ENCODE measurements around the gene NBEAL2. TPM values are rescaled to one million over a fixed set of nuclear protein-coding genes. Genes with fewer than 3 reads are reported as not detected.

NBEAL2 gene
- total RNA-seq, 2 donors from 2014 or later, result 140 to 169 TPM

GRCh38 chr3:46939578-46940445 is 39.7 kb upstream of the NBEAL2 start:
- ATAC-seq (replicated peaks), result no peak

GRCh38 chr3:46942076-46942475 is 37.4 kb upstream of the NBEAL2 start:
- H3K4me1 Mint-ChIP-seq, result peaks cover 54% of the 10 kb centered on the region
- peaks cover 86% of the 10 kb centered on the region for H3K36me3 Mint-ChIP-seq (ENCODE audit: low read depth)
- peak overlapping the region; percentile 25 for H3K4me3 Mint-ChIP-seq
- peak overlapping the region; percentile 82 for H3K27ac Mint-ChIP-seq
- no peak for ATAC-seq (replicated peaks)
- no peaks in the 10 kb centered on the region for H3K9me3 Mint-ChIP-seq
- no peaks in the 10 kb centered on the region for H3K27me3 Mint-ChIP-seq

More at GRCh38 chr3:46939578-46940445, 39.7 kb upstream of the NBEAL2 start:
- Mint-ChIP-seq H3K4me1 (peaks cover 43% of the 10 kb centered on the region), H3K9me3 (no peaks in the 10 kb centered on the region), H3K27ac (peak overlapping the region; percentile 77), H3K36me3 (ENCODE audit: low read depth) (peaks cover 87% of the 10 kb centered on the region), H3K4me3 (no peak overlapping the region), H3K27me3 (no peaks in the 10 kb centered on the region)

DNA sequence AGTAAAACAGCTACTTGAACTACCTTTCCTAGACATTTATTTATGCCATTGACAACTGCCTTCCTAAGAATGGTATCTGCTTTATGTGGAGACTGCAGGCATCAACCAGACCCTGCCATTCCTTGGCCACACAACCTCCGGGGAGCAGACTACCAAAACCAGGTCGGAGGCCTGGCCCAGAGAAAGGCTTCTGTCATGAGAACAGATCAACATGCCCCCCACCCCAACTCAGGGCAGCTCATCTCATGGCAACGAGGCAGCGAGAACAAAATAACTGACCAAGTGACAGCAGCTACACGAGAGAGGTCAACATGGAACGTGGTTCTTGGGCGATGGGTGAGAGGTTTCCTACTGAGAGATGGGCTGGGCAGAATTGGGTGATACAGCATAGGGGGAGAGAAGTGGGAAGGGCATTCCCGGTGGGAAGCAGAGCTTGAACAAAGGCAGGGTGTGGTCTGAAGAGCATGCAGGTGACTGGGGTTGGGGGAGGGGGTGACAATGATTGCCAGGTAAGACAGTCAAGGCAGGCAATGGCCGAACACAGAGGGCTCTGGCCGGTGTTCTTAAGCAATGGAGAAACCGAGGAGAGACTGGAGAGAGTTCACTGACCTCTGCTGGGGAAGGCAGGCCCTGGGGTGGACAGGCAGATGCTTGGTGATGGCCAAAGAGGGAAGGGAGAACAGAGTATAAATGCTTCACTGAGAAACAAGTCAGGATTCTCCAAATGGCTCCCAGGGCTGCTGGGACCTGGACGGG is 36.8 kb upstream of the NBEAL2 start:
- Mint-ChIP-seq H3K27me3 (no peaks in the 10 kb centered on the region), H3K4me3 (peak overlapping the region; percentile 25), H3K36me3 (ENCODE audit: low read depth) (peaks cover 86% of the 10 kb centered on the region), H3K9me3 (no peaks in the 10 kb centered on the region), H3K4me1 (peaks cover 59% of the 10 kb centered on the region), H3K27ac (peak overlapping the region; percentile 82)
- no peak for ATAC-seq (replicated peaks)

DNA sequence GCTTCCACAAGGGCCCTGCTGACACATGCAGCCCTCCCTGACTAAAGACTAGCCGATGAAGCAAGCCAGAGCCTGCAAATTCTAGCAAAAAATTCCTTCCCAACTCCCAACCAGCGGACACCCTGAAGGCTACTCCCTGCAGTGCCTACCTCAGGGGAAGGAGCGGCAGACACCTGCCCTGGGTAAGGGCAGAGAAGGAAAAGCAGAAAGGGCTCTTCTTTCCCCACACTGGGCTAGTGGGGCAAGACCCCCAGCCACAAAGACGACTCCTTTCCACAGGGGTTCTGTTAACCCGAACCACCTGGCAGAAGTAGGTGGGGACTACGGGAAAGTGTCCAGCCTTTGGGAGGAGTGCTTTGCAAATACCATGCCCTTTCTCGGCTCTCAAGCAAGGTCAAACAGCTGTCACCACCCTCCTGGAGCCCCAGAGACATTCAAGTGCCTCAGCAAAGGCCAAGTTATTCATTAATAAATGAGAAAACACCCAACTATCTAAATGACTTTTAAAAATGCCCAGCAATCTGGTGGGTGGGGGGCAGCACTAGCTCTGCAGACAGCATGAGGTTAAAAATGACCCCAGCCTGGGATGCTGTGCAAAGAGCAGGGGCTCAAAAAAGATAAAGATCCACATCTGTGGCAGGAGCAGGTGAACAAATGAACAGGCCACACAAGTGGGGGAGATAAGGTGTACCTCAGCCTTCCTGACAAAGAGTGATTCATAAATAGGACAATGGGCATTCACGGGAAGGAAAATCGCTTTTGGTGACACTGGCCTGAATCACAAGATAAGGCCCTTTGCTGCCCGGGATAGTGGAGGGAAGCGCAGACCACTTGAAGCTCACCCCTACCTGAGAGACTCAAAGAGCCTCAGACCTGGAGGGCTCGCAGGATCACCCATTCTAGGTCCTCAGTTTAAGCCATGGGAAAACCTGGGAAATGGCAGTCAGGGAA is 36.0 kb upstream of the NBEAL2 start:
- H3K36me3 Mint-ChIP-seq (ENCODE audit: low read depth), result peaks cover 81% of the 10 kb centered on the region
- H3K27ac Mint-ChIP-seq, result peak overlapping the region; percentile 94

DNA sequence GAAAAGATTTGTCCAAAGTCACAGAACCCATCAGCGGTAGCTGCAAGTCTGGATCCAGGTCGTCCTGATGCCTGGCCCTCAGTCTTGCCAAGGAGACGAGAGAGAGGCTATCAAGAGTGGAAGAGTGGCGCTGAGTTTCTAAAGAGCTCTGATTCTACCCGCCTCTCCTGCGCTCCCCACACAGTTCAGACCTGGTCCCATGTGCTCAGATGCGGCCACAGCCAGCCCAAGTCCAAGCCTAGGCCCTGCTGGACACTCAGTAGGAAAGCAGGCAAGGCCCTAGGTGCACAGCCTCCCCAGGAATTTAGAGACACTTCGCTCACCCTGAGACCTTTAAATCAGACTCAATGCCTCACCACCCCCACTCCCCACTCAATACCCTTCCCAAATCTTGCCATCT is 35.3 kb upstream of the NBEAL2 start:
- peaks cover 63% of the 10 kb centered on the region for H3K4me1 Mint-ChIP-seq
- no peaks in the 10 kb centered on the region for H3K27me3 Mint-ChIP-seq
- no peak overlapping the region for H3K4me3 Mint-ChIP-seq
- no peaks in the 10 kb centered on the region for H3K9me3 Mint-ChIP-seq
- peaks cover 74% of the 10 kb centered on the region for H3K36me3 Mint-ChIP-seq (ENCODE audit: low read depth)
- H3K27ac Mint-ChIP-seq, result peak overlapping the region; percentile 94
- ATAC-seq (replicated peaks), result no peak

More for the DNA sequence above, 36.0 kb upstream of the NBEAL2 start:
- H3K9me3 Mint-ChIP-seq, result no peaks in the 10 kb centered on the region
- H3K27me3 Mint-ChIP-seq, result no peaks in the 10 kb centered on the region
- no peak overlapping the region for H3K4me3 Mint-ChIP-seq
- ATAC-seq (replicated peaks), result no peak
- peaks cover 62% of the 10 kb centered on the region for H3K4me1 Mint-ChIP-seq

DNA sequence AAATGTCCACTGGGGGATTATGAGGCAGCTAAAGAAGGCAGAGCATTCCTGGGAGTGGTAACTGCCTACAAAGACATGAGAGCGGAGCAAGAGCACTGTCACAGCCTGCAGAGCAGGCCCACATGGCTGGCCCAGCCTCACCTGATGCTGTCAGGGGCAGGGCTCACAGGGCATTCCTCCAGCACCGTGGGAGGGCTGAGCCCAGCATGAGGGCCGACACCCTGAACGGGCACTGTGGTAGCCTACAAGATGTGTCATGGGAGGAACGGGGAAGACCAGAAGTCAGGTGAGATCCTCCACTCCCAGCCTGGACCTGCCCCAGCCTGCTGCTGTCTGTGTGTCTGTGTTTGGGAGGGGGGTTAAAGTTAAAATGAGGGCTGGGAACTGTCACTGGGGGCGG is 33.0 kb upstream of the NBEAL2 start:
- Mint-ChIP-seq H3K4me3 (peak overlapping the region; percentile 78), H3K9me3 (no peaks in the 10 kb centered on the region), H3K36me3 (ENCODE audit: low read depth) (peaks cover 52% of the 10 kb centered on the region), H3K4me1 (peaks cover 61% of the 10 kb centered on the region), H3K27ac (peak overlapping the region; percentile 94), H3K27me3 (no peaks in the 10 kb centered on the region)
- no peak for ATAC-seq (replicated peaks)

GRCh38 chr3:46946856-46947545 is 32.5 kb upstream of the NBEAL2 start:
- Mint-ChIP-seq H3K4me1 (peaks cover 64% of the 10 kb centered on the region), H3K27me3 (no peaks in the 10 kb centered on the region), H3K36me3 (ENCODE audit: low read depth) (peaks cover 47% of the 10 kb centered on the region), H3K27ac (peak overlapping the region; percentile 94), H3K4me3 (peak overlapping the region; percentile 78), H3K9me3 (no peaks in the 10 kb centered on the region)
- ATAC-seq (replicated peaks), result peak; percentile 69

- Mint-ChIP-seq H3K9me3 (no peaks in the 10 kb centered on the region), H3K36me3 (ENCODE audit: low read depth) (peaks cover 41% of the 10 kb centered on the region), H3K27ac (peak overlapping the region; percentile 94), H3K27me3 (no peaks in the 10 kb centered on the region), H3K4me3 (peak overlapping the region; percentile 78), H3K4me1 (peaks cover 67% of the 10 kb centered on the region)
- ATAC-seq (replicated peaks), result peak; percentile 55
Observed at GRCh38 chr3:46947546-46947901, 31.9 kb upstream of the NBEAL2 start.

- Mint-ChIP-seq H3K4me1 (peaks cover 72% of the 10 kb centered on the region), H3K27ac (peak overlapping the region; percentile 94), H3K4me3 (peak overlapping the region; percentile 78), H3K36me3 (ENCODE audit: low read depth) (peaks cover 37% of the 10 kb centered on the region), H3K27me3 (no peaks in the 10 kb centered on the region), H3K9me3 (no peaks in the 10 kb centered on the region)
- peak; percentile 81 for ATAC-seq (replicated peaks)
Observed at GRCh38 chr3:46947981-46948791, 31.3 kb upstream of the NBEAL2 start.

- Mint-ChIP-seq H3K27me3 (no peaks in the 10 kb centered on the region), H3K4me1 (peaks cover 80% of the 10 kb centered on the region), H3K9me3 (no peaks in the 10 kb centered on the region), H3K4me3 (peak overlapping the region; percentile 78), H3K27ac (peak overlapping the region; percentile 94), H3K36me3 (ENCODE audit: low read depth) (peaks cover 41% of the 10 kb centered on the region)
- ATAC-seq (replicated peaks), result peak; percentile 7
Observed at GRCh38 chr3:46948830-46949671, 30.4 kb upstream of the NBEAL2 start.

- no peaks in the 10 kb centered on the region for H3K27me3 Mint-ChIP-seq
- H3K4me3 Mint-ChIP-seq, result peak overlapping the region; percentile 34
- H3K27ac Mint-ChIP-seq, result no peak overlapping the region
- peaks cover 81% of the 10 kb centered on the region for H3K4me1 Mint-ChIP-seq
- ATAC-seq (replicated peaks), result no peak
- no peaks in the 10 kb centered on the region for H3K9me3 Mint-ChIP-seq
- peaks cover 33% of the 10 kb centered on the region for H3K36me3 Mint-ChIP-seq (ENCODE audit: low read depth)
Observed at GRCh38 chr3:46950177-46950576, 29.3 kb upstream of the NBEAL2 start.

- no peaks in the 10 kb centered on the region for H3K9me3 Mint-ChIP-seq
Observed at GRCh38 chr3:46950650-46951241, 28.7 kb upstream of the NBEAL2 start.

More at GRCh38 chr3:46950650-46951241, 28.7 kb upstream of the NBEAL2 start:
- Mint-ChIP-seq H3K4me1 (peaks cover 81% of the 10 kb centered on the region), H3K4me3 (peak overlapping the region; percentile 34), H3K36me3 (ENCODE audit: low read depth) (peaks cover 31% of the 10 kb centered on the region), H3K27me3 (no peaks in the 10 kb centered on the region), H3K27ac (no peak overlapping the region)
- ATAC-seq (replicated peaks), result no peak
